HEK293 (cell line): ENCODE results near the gene THRA.

ENCODE experiments used
- CTCF ChIA-PET: fragments of 350-600 bp; formaldehyde crosslinking; extraction: SDS; loops from one replicate; lab custom pipeline; 2021; ENCODE audit warnings: antibody characterized with exemption; lab: Yijun Ruan, JAX
- POLR2A ChIA-PET: fragments of 300-600 bp; formaldehyde crosslinking; extraction: SDS; loops from one replicate; lab custom pipeline; 2020; ENCODE audit warnings: antibody characterized with exemption, inconsistent platforms; lab: Yijun Ruan, JAX
- H3K27ac ChIP-seq: fragments of 200-500 bp; sonication (Bioruptor generic); 2 replicates; pipeline ENCODE4 v1.5.1; 2014; ENCODE audit warnings: low read depth, low read length, control low read depth, inconsistent platforms; ENCODE audit errors: extremely low read depth
- H3K36me3 ChIP-seq, 2 experiments: fragments of 200-500 bp in 1 of 2; sonication (Bioruptor generic) in 1 of 2; 1 replicate in 1 of 2; 2 replicates in 1 of 2; pipeline ENCODE4 v1.5.1; 2014 to 2017; ENCODE audit warnings: inconsistent platforms in 2 of 2, low read length in 2 of 2; ENCODE audit not compliant: control insufficient read depth in 2 of 2, insufficient read depth in 1 of 2
- H3K4me1 ChIP-seq: fragments of 200-500 bp; sonication (Bioruptor generic); 2 replicates; pipeline ENCODE4 v1.5.1; 2014; ENCODE audit warnings: mild to moderate bottlenecking, low read length, inconsistent platforms; ENCODE audit not compliant: control insufficient read depth, insufficient read depth
- H3K4me3 ChIP-seq: 2 replicates; pipeline ENCODE4 v1.5.1; 2011; ENCODE audit warnings: low read depth, mild to moderate bottlenecking, control low read depth, low read length, moderate library complexity
- H3K9me3 ChIP-seq: fragments of 200-500 bp; sonication (Bioruptor generic); 2 replicates; pipeline ENCODE4 v1.5.1; 2014; ENCODE audit warnings: low read depth, low read length, inconsistent platforms; ENCODE audit not compliant: control insufficient read depth, insufficient read depth
- EGR2 ChIP-seq: fragments of 450-650 bp; formaldehyde crosslinking; IDR thresholded peaks from 2 replicates; pipeline ENCODE4 v1.5.1; 2016; ENCODE audit warnings: low read depth, missing biosample characterization, missing genetic modification characterization
- GLI2 ChIP-seq: fragments of 450-650 bp; formaldehyde crosslinking; IDR thresholded peaks from 2 replicates; pipeline ENCODE4; 2017; ENCODE audit warnings: missing biosample characterization, missing genetic modification characterization, low read depth, borderline replicate concordance
- GLIS1 ChIP-seq: fragments of 450-650 bp; formaldehyde crosslinking; IDR thresholded peaks from 2 replicates; pipeline ENCODE4 v1.5.1; 2016; ENCODE audit warnings: missing biosample characterization, missing genetic modification characterization
- GLIS2 ChIP-seq: fragments of 450-650 bp; formaldehyde crosslinking; IDR thresholded peaks from 2 replicates; pipeline ENCODE4 v1.5.1; 2016; ENCODE audit warnings: missing biosample characterization, missing genetic modification characterization
- KLF1 ChIP-seq: fragments of 450-650 bp; formaldehyde crosslinking; IDR thresholded peaks from 2 replicates; pipeline ENCODE4 v1.5.1; 2016; ENCODE audit warnings: missing biosample characterization, missing genetic modification characterization
- SCRT1 ChIP-seq: fragments of 450-650 bp; formaldehyde crosslinking; IDR thresholded peaks from 2 replicates; pipeline ENCODE4 v1.5.1; 2016; ENCODE audit warnings: missing biosample characterization, missing genetic modification characterization, borderline replicate concordance
- SCRT2 ChIP-seq: fragments of 450-650 bp; formaldehyde crosslinking; IDR thresholded peaks from 2 replicates; pipeline ENCODE4 v1.5.1; 2016; ENCODE audit warnings: missing biosample characterization, missing genetic modification characterization
- SETDB1 ChIP-seq: IDR thresholded peaks from one replicate; pipeline ENCODE4 v1.6.1; 2017; ENCODE audit warnings: mild to moderate bottlenecking, low read length, moderate library complexity, mixed read lengths; ENCODE audit not compliant: insufficient read length
- SP2 ChIP-seq: fragments of 450-650 bp; formaldehyde crosslinking; IDR thresholded peaks from 2 replicates; pipeline ENCODE4 v1.5.1; 2016; ENCODE audit warnings: missing biosample characterization, missing genetic modification characterization
- SP7 ChIP-seq: fragments of 450-650 bp; formaldehyde crosslinking; IDR thresholded peaks from 2 replicates; pipeline ENCODE4 v1.5.1; 2016; ENCODE audit warnings: missing biosample characterization, missing genetic modification characterization
- WT1 ChIP-seq: fragments of 450-650 bp; formaldehyde crosslinking; IDR thresholded peaks from 2 replicates; pipeline ENCODE4 v1.5.1; 2016; ENCODE audit warnings: missing biosample characterization, missing genetic modification characterization
- ZBTB17 ChIP-seq: fragments of 450-650 bp; formaldehyde crosslinking; IDR thresholded peaks from 2 replicates; pipeline ENCODE4 v1.5.1; 2016; ENCODE audit warnings: missing biosample characterization, missing genetic modification characterization
- ZBTB48 ChIP-seq: fragments of 450-650 bp; formaldehyde crosslinking; IDR thresholded peaks from 2 replicates; pipeline ENCODE4 v1.5.1; 2016; ENCODE audit warnings: missing biosample characterization, missing genetic modification characterization
- ZFHX2 ChIP-seq: fragments of 450-650 bp; formaldehyde crosslinking; conservative IDR thresholded peaks from 2 replicates; pipeline ENCODE4 v1.5.1; 2016; ENCODE audit warnings: missing biosample characterization, missing genetic modification characterization
- ZIC2 ChIP-seq: fragments of 450-650 bp; formaldehyde crosslinking; IDR thresholded peaks from 2 replicates; pipeline ENCODE4 v1.5.1; 2016; ENCODE audit warnings: missing biosample characterization, missing genetic modification characterization
- ZNF274 ChIP-seq, 2 experiments: fragments of 200-500 bp in 1 of 2; fragments of 450-650 bp in 1 of 2; sonication (Bioruptor generic) in 1 of 2; formaldehyde crosslinking in 1 of 2; IDR thresholded peaks; 2 replicates each; pipeline versions ENCODE4 v1.5.1 to v1.6.1; 2014 to 2016; ENCODE audit warnings: borderline replicate concordance in 1 of 2, inconsistent platforms in 1 of 2, low read length in 1 of 2, missing biosample characterization in 1 of 2, missing genetic modification characterization in 1 of 2
- ZNF324 ChIP-seq: fragments of 450-650 bp; formaldehyde crosslinking; IDR thresholded peaks from 2 replicates; pipeline ENCODE4 v1.5.1; 2016; ENCODE audit warnings: missing biosample characterization, missing genetic modification characterization
- ZNF394 ChIP-seq: fragments of 450-650 bp; formaldehyde crosslinking; IDR thresholded peaks from 2 replicates; pipeline ENCODE4 v1.5.1; 2016; ENCODE audit warnings: missing biosample characterization, missing genetic modification characterization, mild to moderate bottlenecking, moderate library complexity, borderline replicate concordance
- ZNF423 ChIP-seq: fragments of 450-650 bp; formaldehyde crosslinking; IDR thresholded peaks from 2 replicates; pipeline ENCODE4 v1.5.1; 2016; ENCODE audit warnings: missing biosample characterization, missing genetic modification characterization
- ZNF600 ChIP-seq: fragments of 450-650 bp; formaldehyde crosslinking; IDR thresholded peaks from 2 replicates; pipeline ENCODE4 v1.5.1; 2016; ENCODE audit warnings: missing biosample characterization, missing genetic modification characterization
- ZNF623 ChIP-seq: fragments of 450-650 bp; formaldehyde crosslinking; IDR thresholded peaks from 2 replicates; pipeline ENCODE4 v1.5.1; 2016; ENCODE audit warnings: missing biosample characterization, missing genetic modification characterization
- ZNF645 ChIP-seq: fragments of 450-650 bp; formaldehyde crosslinking; IDR thresholded peaks from 2 replicates; pipeline ENCODE4; 2016; ENCODE audit warnings: missing biosample characterization, missing genetic modification characterization
- ZSCAN30 ChIP-seq: fragments of 450-650 bp; IDR thresholded peaks from 2 replicates; pipeline ENCODE4 v1.5.1; 2018; ENCODE audit warnings: missing biosample characterization, mild to moderate bottlenecking, missing genetic modification characterization, moderate library complexity
- TF ChIP-seq, protein P1 (sequence below): fragments of 450-650 bp; formaldehyde crosslinking; IDR thresholded peaks from 2 replicates; pipeline ENCODE4 v1.5.1; 2016; ENCODE audit warnings: missing biosample characterization, missing genetic modification characterization
- TF ChIP-seq, protein P2 (sequence below): fragments of 450-650 bp; formaldehyde crosslinking; IDR thresholded peaks from 2 replicates; pipeline ENCODE4 v1.5.1; 2016; ENCODE audit warnings: missing biosample characterization, missing genetic modification characterization
- TF ChIP-seq, protein P3 (sequence below): fragments of 450-650 bp; formaldehyde crosslinking; IDR thresholded peaks from 2 replicates; pipeline ENCODE4 v1.5.1; 2016; ENCODE audit warnings: missing biosample characterization, missing genetic modification characterization

Gene THRA

DNA sequence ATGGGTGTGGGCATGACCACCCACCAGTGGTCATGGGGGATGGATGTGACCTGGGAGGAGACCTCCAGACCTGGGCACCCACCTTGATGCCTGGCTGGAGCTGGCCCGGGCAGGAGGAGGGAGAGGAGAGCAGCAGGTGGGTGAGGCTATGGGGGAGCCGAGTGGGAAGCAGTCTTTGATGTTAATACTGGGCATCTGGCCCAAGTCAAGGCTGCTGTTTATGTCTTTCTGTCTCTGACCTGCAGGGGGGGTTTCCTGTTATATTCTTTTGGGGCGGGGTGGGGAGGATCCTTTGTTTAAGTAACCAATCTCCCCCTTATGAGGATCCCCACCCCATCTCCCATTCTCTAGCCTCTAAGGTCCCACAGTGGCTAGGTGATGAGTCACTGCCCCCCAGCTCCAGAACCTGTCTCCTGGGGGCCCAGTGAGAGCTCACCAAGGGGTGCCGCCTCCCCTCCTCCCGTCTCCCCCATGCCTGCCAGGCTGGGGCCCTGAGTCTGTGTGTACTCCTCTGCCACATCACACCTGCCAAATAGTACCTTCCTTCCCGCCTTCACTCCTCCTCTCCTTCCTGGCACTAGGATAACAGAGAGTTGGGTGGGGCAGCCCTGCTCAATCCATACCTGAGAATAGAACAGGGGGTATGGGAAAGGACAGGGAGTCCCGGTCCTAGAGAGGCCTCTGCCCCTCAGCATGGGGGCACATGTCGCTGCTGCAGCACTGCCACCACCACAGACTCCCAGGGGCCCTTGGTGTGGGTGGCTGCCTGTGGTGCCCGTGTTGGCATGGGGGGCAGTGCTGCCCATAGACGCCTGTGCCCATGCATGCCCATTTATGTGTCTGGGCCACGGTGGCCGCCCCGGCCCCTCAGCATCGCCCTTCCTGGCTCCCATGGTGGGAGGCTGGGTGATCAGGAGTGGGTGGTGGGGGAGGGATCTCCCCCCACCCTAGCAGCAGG lies 7.3 kb downstream of the THRA start:
- peaks cover 40% of the 10 kb centered on the region for H3K4me1 ChIP-seq
- H3K36me3 ChIP-seq: peaks cover 0 to 7% of the 10 kb centered on the region in 2 experiments; a peak in 1 of 3 replicates
- H3K4me3 ChIP-seq: no peak overlapping the region
- ChIA-PET POLR2A (interaction anchor here (0.8 kb wide), 1 partner anchor 29 kb away, joined by 3 read pairs; no protein-coding TSS in a partner anchor), CTCF (interaction anchor here (0.7 to 6.0 kb wide), 11 partner anchors 11 to 448 kb away, joined by 3 to 43 read pairs (median 5); no protein-coding TSS in a partner anchor)
- H3K27ac ChIP-seq: no peak overlapping the region
- no peaks in the 10 kb centered on the region for H3K9me3 ChIP-seq
- TF ChIP-seq WT1 (peak; percentile 51), EGR2 (tag by site-specific recombination) (peak; percentile 95), ZBTB48 (tag by site-specific recombination) (no peak), GLI2 (tag by site-specific recombination) (no peak), ZNF600 (tag by site-specific recombination) (peak; percentile 61), ZNF423 (tag by site-specific recombination) (peak; percentile 9; the same call in 1 of the 2 replicates), SETDB1 (no peak), ZNF623 (tag by site-specific recombination) (no peak), ZIC2 (tag by site-specific recombination) (peak; percentile 83), SCRT1 (tag by site-specific recombination) (peak; percentile 67; the same call in 1 of the 2 replicates), KLF1 (peak; percentile 78), ZNF394 (no peak), ZNF645 (tag by site-specific recombination) (no peak), SP7 (peak; percentile 25; the same call in 1 of the 2 replicates), ZNF324 (tag by site-specific recombination) (0 out of 2 replicates have a peak, but pooled peaks have one; percentile 17), SP2 (tag by site-specific recombination) (peak; percentile 31; the same call in 1 of the 2 replicates), GLIS2 (tag by site-specific recombination) (peak; percentile 74), ZSCAN30 (tag by site-specific recombination) (0 out of 2 replicates have a peak, but pooled peaks have one; percentile 10), SCRT2 (tag by site-specific recombination) (peak; percentile 96), ZNF274 (IDR thresholded peaks at IDR 0.05; ENCODE audit: low read length) (no peak), ZNF274 (tag by site-specific recombination; IDR thresholded peaks at IDR 0.05; ENCODE audit: borderline replicate concordance) (no peak), ZBTB17 (tag by site-specific recombination) (peak; percentile 95), ZFHX2 (tag by site-specific recombination) (peak; percentile 96), GLIS1 (tag by site-specific recombination) (peak; percentile 99)
- TF ChIP-seq, protein P1, sequence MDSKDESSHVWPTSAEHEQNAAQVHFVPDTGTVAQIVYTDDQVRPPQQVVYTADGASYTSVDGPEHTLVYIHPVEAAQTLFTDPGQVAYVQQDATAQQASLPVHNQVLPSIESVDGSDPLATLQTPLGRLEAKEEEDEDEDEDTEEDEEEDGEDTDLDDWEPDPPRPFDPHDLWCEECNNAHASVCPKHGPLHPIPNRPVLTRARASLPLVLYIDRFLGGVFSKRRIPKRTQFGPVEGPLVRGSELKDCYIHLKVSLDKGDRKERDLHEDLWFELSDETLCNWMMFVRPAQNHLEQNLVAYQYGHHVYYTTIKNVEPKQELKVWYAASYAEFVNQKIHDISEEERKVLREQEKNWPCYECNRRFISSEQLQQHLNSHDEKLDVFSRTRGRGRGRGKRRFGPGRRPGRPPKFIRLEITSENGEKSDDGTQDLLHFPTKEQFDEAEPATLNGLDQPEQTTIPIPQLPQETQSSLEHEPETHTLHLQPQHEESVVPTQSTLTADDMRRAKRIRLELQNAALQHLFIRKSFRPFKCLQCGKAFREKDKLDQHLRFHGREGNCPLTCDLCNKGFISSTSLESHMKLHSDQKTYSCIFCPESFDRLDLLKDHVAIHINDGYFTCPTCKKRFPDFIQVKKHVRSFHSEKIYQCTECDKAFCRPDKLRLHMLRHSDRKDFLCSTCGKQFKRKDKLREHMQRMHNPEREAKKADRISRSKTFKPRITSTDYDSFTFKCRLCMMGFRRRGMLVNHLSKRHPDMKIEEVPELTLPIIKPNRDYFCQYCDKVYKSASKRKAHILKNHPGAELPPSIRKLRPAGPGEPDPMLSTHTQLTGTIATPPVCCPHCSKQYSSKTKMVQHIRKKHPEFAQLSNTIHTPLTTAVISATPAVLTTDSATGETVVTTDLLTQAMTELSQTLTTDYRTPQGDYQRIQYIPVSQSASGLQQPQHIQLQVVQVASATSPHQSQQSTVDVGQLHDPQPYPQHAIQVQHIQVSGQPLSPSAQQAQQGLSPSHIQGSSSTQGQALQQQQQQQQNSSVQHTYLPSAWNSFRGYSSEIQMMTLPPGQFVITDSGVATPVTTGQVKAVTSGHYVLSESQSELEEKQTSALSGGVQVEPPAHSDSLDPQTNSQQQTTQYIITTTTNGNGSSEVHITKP (tag by site-specific recombination): peak; percentile 94
- TF ChIP-seq, protein P2, sequence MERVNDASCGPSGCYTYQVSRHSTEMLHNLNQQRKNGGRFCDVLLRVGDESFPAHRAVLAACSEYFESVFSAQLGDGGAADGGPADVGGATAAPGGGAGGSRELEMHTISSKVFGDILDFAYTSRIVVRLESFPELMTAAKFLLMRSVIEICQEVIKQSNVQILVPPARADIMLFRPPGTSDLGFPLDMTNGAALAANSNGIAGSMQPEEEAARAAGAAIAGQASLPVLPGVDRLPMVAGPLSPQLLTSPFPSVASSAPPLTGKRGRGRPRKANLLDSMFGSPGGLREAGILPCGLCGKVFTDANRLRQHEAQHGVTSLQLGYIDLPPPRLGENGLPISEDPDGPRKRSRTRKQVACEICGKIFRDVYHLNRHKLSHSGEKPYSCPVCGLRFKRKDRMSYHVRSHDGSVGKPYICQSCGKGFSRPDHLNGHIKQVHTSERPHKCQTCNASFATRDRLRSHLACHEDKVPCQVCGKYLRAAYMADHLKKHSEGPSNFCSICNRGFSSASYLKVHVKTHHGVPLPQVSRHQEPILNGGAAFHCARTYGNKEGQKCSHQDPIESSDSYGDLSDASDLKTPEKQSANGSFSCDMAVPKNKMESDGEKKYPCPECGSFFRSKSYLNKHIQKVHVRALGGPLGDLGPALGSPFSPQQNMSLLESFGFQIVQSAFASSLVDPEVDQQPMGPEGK (tag by site-specific recombination): peak; percentile 45; the same call in 1 of the 2 replicates
- TF ChIP-seq, protein P3, sequence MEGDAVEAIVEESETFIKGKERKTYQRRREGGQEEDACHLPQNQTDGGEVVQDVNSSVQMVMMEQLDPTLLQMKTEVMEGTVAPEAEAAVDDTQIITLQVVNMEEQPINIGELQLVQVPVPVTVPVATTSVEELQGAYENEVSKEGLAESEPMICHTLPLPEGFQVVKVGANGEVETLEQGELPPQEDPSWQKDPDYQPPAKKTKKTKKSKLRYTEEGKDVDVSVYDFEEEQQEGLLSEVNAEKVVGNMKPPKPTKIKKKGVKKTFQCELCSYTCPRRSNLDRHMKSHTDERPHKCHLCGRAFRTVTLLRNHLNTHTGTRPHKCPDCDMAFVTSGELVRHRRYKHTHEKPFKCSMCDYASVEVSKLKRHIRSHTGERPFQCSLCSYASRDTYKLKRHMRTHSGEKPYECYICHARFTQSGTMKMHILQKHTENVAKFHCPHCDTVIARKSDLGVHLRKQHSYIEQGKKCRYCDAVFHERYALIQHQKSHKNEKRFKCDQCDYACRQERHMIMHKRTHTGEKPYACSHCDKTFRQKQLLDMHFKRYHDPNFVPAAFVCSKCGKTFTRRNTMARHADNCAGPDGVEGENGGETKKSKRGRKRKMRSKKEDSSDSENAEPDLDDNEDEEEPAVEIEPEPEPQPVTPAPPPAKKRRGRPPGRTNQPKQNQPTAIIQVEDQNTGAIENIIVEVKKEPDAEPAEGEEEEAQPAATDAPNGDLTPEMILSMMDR (tag by site-specific recombination): 0 out of 2 replicates have a peak, but pooled peaks have one; percentile 33
